Right hindlimb (tissue), 1 donor: Measurements from ENCODE around the gene OR2A2.
"Not testable (repeated sequence)": the region's sequence is repeated elsewhere in the genome, so short reads cannot be mapped to it uniquely, and the experiment has no call there.

Experiments
- DNase-seq: peaks from one replicate; pipeline ENCODE4 v3.0.0-alpha.2; 2018

Gene OR2A2

DNA sequence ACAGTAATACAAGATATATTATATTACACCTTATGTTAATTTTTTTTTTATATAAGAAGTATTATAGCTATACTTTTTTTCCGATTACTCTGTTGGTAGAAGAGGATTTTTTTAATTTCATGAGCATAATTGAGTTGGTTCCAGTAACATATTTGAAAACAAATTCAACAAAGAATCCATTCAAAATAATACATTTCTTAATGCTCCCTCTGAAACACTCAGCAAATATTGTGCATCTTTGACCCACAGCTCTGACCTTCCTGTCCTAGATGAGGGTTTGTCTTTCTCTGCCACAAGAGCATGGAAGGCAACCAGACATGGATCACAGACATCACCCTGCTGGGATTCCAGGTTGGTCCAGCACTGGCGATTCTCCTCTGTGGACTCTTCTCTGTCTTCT, at the start of gene OR2A2:
OR2A2 (plus strand) TSS at position 301 of the 400 bp plus-strand sequence; CDS start at position 301, 0 bp downstream.
- DNase-seq, result no peak

DNA sequence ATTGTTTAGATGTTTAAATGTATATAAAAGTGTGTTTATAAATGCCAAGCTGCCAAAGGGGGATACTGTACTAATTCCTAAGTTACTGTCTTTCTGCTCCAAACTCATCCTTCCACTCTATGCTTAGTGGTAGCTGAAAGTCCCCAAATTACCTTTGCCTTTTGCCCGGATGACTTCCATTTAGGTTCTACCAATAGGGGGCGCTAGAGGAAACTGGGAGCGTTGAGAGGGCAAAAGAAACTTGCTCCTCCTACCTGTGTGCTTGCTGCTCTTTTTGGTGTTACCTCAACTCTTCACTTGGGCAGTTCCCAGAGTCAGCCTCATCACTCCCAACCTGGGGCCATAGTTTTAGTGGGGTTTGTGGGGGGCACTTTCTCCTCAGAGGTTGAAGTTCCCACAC, 45.7 kb upstream of the OR2A2 start:
- no peak for DNase-seq

DNA sequence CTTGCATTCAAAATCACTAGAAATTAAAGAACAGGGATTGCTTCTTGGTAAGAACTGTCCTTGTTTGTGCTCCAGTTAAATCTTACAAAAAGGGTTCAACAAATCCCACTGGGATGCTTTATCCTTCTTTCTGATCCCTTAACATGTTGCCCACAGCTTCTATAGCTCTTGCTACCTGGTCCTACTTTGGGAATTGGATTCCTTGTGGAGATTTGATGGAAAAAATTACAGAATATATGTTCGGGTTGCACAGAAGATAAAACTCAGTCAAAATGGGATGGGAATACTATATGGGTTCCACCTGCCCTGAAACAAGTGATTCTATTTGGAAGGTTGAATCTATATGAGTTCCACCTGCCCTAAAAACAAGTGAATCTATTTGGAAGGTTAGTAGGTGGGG, 39.9 kb upstream of the OR2A2 start, which contains the start of gene OR2A25:
OR2A25 (plus strand) TSS at position 301 of the 400 bp plus-strand sequence. CDS start 4,409 bp downstream, outside the sequence.
- no peak for DNase-seq

- DNase-seq, result no peak
These were observed 39.4 kb upstream of the OR2A2 start for GRCh38 chr7:144069953-144070352.

DNA sequence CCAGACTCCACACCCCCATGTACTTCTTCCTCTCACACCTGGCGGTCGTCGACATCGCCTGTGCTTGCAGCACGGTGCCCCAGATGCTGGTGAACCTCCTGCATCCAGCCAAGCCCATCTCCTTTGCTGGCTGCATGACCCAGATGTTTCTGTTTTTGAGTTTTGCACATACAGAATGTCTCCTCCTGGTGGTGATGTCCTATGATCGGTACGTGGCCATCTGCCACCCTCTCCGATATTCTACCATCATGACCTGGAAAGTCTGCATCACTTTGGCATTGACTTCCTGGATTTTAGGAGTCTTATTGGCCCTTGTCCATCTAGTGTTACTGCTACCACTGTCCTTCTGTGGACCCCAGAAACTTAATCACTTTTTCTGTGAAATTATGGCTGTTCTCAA, 35.0 kb upstream of the OR2A2 start:
- DNase-seq, result no peak

DNA sequence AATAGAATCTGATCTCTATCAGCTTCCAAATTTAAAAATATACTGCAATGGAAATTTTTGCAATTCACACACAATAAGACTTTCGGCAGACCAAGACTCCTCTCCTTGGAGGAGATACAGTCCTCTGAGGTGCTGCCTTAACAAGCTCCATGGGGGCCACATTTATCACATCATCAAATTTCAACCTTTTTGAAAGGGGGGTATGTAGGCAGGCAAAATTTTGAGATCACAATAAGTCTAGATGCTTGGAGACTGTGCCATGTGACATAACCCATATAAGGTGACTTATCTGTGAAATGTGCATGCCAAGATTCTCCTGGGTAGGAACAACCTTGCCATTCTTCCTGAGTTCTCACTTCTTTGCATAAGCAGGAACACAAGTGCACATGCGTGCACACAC, 23.4 kb upstream of the OR2A2 start, which contains the start of gene OR2A12:
OR2A12 (plus strand) TSS at position 301 of the 400 bp plus-strand sequence. CDS start 8,830 bp downstream, outside the sequence.
- DNase-seq, result no peak

- no peak for DNase-seq
These were observed 22.7 kb upstream of the OR2A2 start for GRCh38 chr7:144086730-144087129.

- DNase-seq, result no peak
These were observed 22.2 kb upstream of the OR2A2 start for GRCh38 chr7:144087230-144087629.

GRCh38 chr7:144090667-144091066, 18.7 kb upstream of the OR2A2 start:
- no peak for DNase-seq

DNA sequence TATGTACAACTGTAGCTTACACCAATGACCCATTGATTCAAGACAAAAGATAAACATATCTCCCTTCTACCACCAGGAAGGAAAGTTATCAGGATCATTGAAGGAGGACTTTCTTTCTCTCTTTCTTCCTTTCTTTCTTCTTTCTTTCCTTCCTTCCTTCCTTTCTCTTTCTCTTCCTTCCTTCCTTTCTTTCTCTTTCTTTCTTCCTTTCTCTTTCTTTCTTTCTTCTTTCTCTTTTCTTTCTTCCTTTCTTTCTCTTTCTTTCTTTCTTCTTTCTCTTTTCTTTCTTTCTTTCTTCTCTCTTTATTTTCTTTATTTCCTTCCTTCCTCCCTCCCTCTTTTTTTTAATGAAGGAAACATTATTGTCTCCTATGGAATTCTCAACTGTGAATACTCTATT, 10.6 kb upstream of the OR2A2 start:
- no peak for DNase-seq

GRCh38 chr7:144100607-144101006, 8.8 kb upstream of the OR2A2 start:
- DNase-seq, result no peak

- DNase-seq, result no peak
These were observed 7.3 kb upstream of the OR2A2 start for GRCh38 chr7:144102041-144102440.

DNA sequence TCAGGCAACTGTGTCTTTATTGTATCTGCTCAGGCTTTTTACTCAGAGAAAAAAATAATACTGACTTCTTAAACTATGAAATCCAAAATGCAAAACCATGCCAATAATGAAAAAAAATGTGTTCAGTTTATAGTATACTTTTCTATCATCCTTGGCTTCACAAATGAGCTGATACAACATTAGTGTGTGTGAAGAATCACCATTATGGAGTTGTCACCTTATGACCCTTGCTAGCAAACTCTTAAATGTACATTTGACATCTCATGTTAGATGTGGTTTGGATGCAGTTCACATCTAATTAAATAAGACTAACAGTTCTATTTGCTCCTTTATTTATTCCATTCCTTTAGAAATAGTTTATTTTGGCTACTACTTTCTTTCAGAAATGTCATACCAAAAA, 4.2 kb upstream of the OR2A2 start:
- DNase-seq, result no peak

- DNase-seq, result no peak
These were observed 889 bp downstream of the OR2A2 start for GRCh38 chr7:144110272-144110671.

GRCh38 chr7:144113651-144114050, 4.3 kb downstream of the OR2A2 start:
- no peak for DNase-seq

- DNase-seq, result no peak
These were observed 9.0 kb downstream of the OR2A2 start for GRCh38 chr7:144118341-144118740.

DNA sequence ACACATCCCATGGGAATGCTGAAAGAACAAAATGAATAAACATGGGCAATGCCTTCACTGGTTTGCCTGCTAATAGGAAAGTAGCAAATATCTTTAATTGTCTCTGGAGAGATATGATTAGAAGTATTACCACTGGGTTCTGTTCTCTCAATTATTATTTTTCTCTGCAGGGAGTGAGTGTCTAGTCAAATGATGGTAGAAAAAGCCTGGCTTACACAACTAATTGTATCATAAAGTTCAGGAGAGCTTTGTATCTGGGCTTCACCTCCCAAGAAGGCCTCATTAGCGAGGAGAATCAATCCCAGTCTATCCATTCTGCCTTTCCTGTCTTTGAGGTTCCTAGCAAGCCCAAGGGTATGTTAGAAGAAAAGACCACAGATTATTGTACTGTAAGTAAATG, 13.5 kb downstream of the OR2A2 start, which contains the start of gene OR2A14:
OR2A14 (plus strand) TSS at position 301 of the 400 bp plus-strand sequence. CDS start 5,937 bp downstream, outside the sequence.
- DNase-seq, result no peak

DNA sequence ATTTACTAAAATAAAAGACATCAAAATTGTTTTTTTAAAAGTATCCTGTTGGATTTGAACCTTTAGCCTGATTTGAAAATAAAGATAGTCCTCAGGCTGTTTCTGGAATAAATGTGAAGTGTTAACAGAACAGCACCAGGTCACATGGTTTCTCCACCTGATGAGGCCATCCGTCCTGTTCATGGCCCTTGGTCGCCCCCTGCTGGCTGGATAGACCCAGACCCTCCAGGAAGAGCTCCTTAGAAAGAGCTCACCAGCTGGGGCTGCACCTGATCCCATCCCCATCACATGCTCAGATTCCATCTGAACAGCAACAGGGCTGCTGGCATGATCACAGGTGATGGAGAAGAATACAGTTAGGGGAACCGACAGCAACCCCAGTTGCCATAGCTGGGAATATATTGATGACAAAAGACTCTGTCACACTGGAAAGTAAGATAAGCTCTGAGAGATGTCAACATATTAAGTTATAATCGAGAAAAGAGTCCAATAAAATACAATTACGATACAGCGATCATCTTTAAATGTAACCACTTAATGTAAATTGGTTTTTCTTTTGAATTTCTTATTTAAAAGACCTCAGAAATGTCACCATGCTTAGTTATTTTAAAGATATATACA, 18.4 kb downstream of the OR2A2 start:
- peak; percentile 84 for DNase-seq

DNA sequence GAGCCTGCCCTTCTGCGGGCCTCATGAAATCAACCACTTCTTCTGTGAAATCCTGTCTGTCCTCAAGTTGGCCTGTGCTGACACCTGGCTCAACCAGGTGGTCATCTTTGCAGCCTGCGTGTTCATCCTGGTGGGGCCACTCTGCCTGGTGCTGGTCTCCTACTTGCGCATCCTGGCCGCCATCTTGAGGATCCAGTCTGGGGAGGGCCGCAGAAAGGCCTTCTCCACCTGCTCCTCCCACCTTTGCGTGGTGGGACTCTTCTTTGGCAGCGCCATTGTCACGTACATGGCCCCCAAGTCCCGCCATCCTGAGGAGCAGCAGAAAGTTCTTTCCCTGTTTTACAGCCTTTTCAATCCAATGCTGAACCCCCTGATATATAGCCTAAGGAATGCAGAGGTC, 20.2 kb downstream of the OR2A2 start:
- not testable (repeated sequence) for DNase-seq

GRCh38 chr7:144130730-144131129, 21.3 kb downstream of the OR2A2 start:
- DNase-seq, result no peak

- DNase-seq, result no peak
These were observed 22.9 kb downstream of the OR2A2 start for GRCh38 chr7:144132262-144132661.

DNA sequence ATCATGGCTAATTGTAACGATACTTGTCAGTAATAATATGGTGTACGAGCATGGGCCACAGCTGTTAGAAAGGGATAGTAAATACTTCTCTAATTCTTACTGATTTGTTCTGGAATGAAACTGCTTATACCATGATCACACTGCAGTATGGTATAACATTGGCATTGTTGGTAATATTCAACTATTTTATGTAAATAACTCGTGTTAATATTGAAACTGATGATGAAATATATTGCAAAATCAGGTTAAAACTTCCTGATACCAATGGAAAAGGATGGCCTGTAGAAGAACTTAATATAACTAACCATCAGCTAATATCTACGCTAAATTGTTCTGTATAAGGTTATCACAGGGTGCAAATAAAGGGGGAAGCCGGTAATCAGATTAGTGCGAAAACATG, 23.9 kb downstream of the OR2A2 start:
- no peak for DNase-seq

- DNase-seq, result no peak
These were observed 24.7 kb downstream of the OR2A2 start for GRCh38 chr7:144134116-144134515.

- DNase-seq, result no peak
These were observed 28.1 kb downstream of the OR2A2 start for GRCh38 chr7:144137501-144137900.

DNA sequence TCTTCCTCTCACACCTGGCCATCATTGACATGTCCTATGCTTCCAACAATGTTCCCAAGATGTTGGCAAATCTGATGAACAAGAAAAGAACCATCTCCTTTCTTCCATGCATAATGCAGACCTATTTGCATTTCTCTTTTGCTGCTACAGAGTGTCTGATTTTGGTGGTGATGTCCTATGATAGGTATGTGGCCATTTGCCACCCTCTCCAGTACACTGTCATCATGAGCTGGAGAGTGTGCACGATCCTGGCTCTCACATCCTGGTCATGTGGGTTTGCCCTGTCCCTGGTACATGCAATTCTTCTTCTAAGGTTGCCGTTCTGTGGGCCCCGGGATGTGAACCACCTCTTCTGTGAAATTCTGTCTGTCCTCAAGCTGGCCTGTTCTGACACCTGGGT, 32.8 kb downstream of the OR2A2 start:
- no peak for DNase-seq
